Breast epithelium (tissue), 3 donors: Measurements from ENCODE around the gene RBM18.

Experiments used
- POLR2A ChIP-seq: fragments of 450-650 bp; IDR thresholded peaks from one replicate; pipeline ENCODE4 v1.6.1; 2016; ENCODE audit warnings: antibody characterized with exemption, mild to moderate bottlenecking, moderate library complexity
- TF ChIP-seq, protein P1 (sequence below), 3 donors: fragments of 450-650 bp; IDR thresholded peaks; one replicate each; pipeline ENCODE4 v1.5.1; 2016 to 2017; ENCODE audit warnings: antibody characterized with exemption in 3 of 3, mild to moderate bottlenecking in 3 of 3, moderate library complexity in 3 of 3

DNA sequence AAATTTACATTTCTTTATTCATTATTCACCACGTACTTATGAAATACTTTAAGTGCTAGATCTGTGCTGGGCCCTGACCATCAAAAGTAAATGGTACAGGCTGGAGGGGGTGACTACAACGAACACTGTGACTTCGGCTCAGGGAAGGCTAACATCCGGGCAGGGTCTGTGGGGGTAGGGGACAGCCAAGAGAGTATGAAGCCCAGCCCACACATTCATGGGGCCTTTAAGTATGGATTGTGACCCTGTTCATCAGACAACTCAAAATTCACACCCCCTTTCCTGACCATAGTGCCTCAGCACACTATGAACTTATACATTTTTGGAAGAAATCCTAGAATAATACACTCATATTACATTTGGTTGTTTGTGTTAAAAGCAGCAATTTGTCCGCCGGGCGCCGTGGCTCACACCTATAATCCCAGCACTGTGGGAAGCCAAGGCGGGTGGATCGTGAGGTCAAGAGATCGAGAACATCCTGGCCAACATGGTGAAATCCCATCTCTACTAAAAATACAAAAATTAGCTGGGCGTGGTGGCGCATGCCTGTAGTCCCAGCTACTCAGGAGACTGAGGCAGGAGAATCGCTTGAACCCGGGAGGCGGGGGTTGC, 71.6 kb downstream of the RBM18 start:
- no peak for TF ChIP-seq POLR2A
- TF ChIP-seq, protein P1, sequence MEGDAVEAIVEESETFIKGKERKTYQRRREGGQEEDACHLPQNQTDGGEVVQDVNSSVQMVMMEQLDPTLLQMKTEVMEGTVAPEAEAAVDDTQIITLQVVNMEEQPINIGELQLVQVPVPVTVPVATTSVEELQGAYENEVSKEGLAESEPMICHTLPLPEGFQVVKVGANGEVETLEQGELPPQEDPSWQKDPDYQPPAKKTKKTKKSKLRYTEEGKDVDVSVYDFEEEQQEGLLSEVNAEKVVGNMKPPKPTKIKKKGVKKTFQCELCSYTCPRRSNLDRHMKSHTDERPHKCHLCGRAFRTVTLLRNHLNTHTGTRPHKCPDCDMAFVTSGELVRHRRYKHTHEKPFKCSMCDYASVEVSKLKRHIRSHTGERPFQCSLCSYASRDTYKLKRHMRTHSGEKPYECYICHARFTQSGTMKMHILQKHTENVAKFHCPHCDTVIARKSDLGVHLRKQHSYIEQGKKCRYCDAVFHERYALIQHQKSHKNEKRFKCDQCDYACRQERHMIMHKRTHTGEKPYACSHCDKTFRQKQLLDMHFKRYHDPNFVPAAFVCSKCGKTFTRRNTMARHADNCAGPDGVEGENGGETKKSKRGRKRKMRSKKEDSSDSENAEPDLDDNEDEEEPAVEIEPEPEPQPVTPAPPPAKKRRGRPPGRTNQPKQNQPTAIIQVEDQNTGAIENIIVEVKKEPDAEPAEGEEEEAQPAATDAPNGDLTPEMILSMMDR (IDR thresholded peaks at IDR 0.05) = no peak
